ENCODE data around the gene MRPL51.
"Not testable (repeated sequence)": the region's sequence is repeated elsewhere in the genome, so short reads cannot be mapped to it uniquely, and the experiment has no call there.

MRPL51 gene

DNA sequence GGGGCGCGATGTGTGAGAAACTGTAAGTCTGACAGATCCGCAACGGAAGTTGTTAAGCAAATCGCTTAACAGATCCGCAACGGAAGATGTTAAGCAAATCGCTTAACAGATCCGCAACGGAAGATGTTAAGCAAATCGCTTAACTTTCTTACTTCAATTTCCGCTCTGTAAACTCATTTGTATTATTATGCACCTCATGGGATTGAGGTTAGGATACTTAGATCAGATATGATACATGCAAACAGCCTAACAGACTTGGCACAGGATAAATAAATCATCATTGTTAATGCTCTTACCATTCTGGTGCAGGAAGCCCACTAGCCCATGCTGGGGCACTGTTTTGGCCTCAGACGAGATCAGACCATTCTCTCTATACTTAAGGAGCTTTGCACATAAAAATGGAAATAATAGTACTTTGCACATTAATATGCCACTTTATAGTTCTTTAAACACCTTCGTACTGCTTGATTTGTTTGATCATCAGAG, 1.2 kb upstream of the MRPL51 start:
- H3K27me3 ChIP-seq (replicated peaks; ENCODE audit: control insufficient read depth, insufficient read depth, low read length): no peaks in the 10 kb centered on the region
- peaks cover 6% of the 10 kb centered on the region for H3K36me3 ChIP-seq (ENCODE audit: control insufficient read depth, insufficient read depth, low read length)
- peak overlapping the region; percentile 92 for H3K4me3 ChIP-seq (replicated peaks; ENCODE audit: low read depth, low read length)
- TF ChIP-seq, protein P1, sequence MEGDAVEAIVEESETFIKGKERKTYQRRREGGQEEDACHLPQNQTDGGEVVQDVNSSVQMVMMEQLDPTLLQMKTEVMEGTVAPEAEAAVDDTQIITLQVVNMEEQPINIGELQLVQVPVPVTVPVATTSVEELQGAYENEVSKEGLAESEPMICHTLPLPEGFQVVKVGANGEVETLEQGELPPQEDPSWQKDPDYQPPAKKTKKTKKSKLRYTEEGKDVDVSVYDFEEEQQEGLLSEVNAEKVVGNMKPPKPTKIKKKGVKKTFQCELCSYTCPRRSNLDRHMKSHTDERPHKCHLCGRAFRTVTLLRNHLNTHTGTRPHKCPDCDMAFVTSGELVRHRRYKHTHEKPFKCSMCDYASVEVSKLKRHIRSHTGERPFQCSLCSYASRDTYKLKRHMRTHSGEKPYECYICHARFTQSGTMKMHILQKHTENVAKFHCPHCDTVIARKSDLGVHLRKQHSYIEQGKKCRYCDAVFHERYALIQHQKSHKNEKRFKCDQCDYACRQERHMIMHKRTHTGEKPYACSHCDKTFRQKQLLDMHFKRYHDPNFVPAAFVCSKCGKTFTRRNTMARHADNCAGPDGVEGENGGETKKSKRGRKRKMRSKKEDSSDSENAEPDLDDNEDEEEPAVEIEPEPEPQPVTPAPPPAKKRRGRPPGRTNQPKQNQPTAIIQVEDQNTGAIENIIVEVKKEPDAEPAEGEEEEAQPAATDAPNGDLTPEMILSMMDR (IDR thresholded peaks at IDR 0.05; ENCODE audit: insufficient read depth, low read length, poor library complexity, severe bottlenecking): no peak
- no peak for DNase-seq (ENCODE audit: extremely low read depth, insufficient read length)

DNA sequence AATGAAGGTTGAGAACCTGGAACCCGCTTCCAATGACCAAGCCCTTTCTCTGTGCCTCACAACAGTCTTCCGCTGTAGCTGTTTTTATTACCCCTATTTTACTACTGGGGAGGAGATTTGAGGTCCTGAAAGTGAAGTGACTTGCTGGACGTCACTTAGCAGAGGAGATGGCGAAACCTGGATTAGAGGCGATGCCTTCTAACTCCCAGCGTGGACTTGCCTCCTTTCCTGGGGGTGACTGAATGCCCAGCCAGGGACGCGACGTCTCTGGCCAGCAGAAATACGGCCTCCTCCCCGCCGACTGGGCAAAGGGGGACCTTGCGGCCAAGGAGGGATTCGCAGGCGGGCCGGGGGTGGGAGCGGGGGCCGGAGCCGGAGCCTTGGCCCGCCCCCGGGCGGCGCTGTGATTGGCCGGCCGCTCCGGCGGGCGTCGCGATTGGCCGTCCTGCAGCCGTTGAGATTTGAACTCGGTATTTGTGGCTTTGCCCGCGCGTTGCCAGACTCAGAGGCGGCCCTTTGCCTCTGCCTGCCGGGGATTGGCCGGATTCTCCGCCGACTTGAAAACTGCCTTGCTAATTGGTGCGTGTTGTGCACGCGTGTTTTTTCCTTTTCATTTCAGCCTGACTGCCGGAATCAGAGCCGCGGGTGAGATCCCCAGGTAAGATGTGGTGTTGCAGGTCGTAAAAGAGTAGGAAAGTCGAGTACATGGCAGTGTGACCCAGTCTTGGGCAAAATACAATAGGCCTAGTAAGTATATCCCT, 615 bp upstream of the MRPL51 start, which contains the start of gene NCAPD2:
NCAPD2 (plus strand) TSS at position 606 of the 761 bp plus-strand sequence. CDS start 997 bp downstream, outside the sequence.
- DNase-seq (ENCODE audit: extremely low read depth, insufficient read length): peak; percentile 97
- TF ChIP-seq, protein P1 (IDR thresholded peaks at IDR 0.05; ENCODE audit: insufficient read depth, low read length, poor library complexity, severe bottlenecking): no peak
- peak within 1 kb of the TSS; percentile 92 for H3K4me3 ChIP-seq (replicated peaks; ENCODE audit: low read depth, low read length)
- H3K27me3 ChIP-seq (replicated peaks; ENCODE audit: control insufficient read depth, insufficient read depth, low read length): no peaks in the 10 kb centered on the region
- H3K36me3 ChIP-seq (ENCODE audit: control insufficient read depth, insufficient read depth, low read length): peaks cover 4% of the 10 kb centered on the region

DNA sequence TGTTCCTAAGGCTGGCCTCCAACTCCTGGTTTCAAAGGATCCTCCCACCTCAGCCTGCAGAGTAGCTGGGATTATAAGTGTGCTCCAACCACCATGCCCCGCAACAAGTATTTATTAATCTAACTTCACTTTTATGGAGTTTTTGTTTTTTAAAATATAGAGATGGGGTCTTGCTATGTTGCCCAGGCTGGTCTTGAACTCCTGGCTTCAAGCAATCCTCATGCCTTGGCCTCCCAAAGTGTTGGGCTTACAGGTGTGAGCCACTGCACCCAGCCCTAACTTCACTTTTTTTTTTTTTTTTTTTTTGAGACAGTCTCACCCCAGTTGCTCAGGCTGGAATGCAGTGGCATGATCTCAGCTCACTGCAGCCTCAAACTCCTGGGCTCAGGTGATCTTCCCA, 2.4 kb downstream of the MRPL51 start:
- not testable (repeated sequence) for DNase-seq (ENCODE audit: extremely low read depth, insufficient read length); H3K27me3 ChIP-seq (replicated peaks; ENCODE audit: control insufficient read depth, insufficient read depth, low read length); H3K4me3 ChIP-seq (replicated peaks; ENCODE audit: low read depth, low read length); H3K36me3 ChIP-seq (ENCODE audit: control insufficient read depth, insufficient read depth, low read length)

DNA sequence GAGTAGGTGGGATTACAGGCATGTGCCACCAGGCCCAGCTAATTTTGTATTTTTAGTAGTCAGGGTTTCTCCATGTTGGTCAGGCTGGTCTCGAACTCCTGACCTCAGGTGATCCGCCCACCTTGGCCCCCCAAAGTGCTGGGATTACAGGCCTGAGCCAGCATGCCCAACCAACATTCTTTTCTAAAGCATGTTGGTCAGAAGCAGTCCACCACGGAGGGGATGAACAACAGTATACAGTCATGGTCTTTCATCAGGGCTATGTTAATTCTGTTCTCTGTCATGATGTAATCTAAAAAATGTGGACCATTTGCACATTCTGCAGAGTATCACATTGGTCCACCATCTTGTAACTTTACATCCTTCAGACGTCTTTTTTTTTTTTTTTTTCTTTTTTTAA, 3.6 kb downstream of the MRPL51 start:
- no peak for DNase-seq (ENCODE audit: extremely low read depth, insufficient read length)
- Histone ChIP-seq H3K4me3 (replicated peaks; ENCODE audit: low read depth, low read length) (no peak overlapping the region), H3K27me3 (replicated peaks; ENCODE audit: control insufficient read depth, insufficient read depth, low read length) (no peaks in the 10 kb centered on the region), H3K36me3 (ENCODE audit: control insufficient read depth, insufficient read depth, low read length) (peaks cover 2% of the 10 kb centered on the region)
- TF ChIP-seq, protein P1 (IDR thresholded peaks at IDR 0.05; ENCODE audit: insufficient read depth, low read length, poor library complexity, severe bottlenecking): no peak

DNA sequence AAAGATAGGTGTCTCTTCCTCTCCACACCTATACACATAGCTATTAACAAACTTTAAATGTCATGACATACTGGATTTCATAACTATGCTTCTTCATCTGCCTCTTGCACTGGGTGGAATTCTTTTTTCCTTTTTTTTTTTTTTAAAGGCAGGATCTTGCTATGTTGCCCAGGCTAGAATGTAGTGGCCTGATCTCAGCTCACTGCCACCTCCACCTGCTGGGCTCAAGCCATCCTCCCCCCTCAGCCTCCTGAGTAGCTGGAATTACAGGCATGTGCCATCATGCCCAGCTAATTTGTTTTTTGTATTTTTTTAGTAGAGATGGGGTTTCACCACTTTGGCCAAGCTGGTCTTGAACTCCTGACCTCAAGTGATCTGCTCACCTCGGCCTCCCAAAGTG, 4.8 kb downstream of the MRPL51 start:
- DNase-seq (ENCODE audit: extremely low read depth, insufficient read length): no peak
- H3K4me3 ChIP-seq (replicated peaks; ENCODE audit: low read depth, low read length): no peak overlapping the region
- H3K27me3 ChIP-seq (replicated peaks; ENCODE audit: control insufficient read depth, insufficient read depth, low read length): no peaks in the 10 kb centered on the region
- TF ChIP-seq, protein P1 (IDR thresholded peaks at IDR 0.05; ENCODE audit: insufficient read depth, low read length, poor library complexity, severe bottlenecking): no peak
- peaks cover 2% of the 10 kb centered on the region for H3K36me3 ChIP-seq (ENCODE audit: control insufficient read depth, insufficient read depth, low read length)

DNA sequence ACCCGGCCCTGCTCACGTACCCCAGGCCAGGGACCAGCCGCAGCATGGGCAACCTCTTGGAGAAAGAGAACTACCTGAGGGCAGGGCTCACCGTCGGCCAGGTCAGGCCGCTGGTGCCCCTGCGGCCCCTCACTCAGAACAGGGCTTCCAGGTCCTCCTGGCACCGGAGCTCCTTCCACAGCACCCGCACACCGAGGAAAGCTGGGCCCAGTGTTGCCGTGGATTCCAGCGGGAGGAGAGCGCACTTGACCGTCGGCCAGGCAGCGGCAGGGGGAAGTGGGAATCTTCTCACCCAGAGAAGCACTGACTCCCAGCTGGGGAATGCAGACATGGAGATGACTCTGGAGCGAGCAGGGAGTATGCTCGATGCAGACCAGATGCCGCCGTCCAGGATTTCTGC, 14.6 kb downstream of the MRPL51 start:
- H3K27me3 ChIP-seq (replicated peaks; ENCODE audit: control insufficient read depth, insufficient read depth, low read length): no peaks in the 10 kb centered on the region
- H3K36me3 ChIP-seq (ENCODE audit: control insufficient read depth, insufficient read depth, low read length): no peaks in the 10 kb centered on the region
- TF ChIP-seq, protein P1 (IDR thresholded peaks at IDR 0.05; ENCODE audit: insufficient read depth, low read length, poor library complexity, severe bottlenecking): no peak
- no peak overlapping the region for H3K4me3 ChIP-seq (replicated peaks; ENCODE audit: low read depth, low read length)
- DNase-seq (ENCODE audit: extremely low read depth, insufficient read length): no peak

DNA sequence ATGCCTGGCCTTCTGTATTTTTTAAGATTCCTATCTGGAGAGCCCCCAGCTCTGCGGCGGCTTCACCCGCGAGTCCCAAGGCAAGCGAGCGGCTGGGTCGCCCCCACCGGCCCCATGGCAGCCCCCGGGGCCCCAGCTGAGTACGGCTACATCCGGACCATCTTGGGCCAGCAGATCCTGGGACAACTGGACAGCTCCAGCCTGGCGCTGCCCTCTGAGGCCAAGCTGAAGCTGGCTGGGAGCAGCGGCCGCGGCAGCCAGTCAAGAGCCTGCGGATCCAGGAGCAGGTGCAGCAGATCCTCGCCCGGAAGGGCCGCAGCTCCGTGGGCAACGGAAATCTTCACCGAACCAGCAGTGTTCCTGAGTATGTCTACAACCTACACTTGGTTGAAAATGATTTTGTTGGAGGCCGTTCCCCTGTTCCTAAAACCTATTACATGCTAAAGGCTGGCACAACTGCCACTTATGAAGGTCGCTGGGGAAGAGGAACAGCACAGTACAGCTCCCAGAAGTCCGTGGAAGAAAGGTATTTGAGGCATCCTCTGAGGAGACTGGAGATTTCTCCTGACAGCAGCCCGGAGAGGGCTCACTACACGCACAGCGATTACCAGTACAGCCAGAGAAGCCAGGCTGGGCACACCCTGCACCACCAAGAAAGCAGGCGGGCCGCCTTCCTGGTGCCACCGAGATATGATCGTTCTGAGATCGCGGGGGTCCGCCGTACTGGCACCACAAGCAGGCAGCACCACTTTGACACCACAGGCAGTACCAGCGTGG, 15.3 kb downstream of the MRPL51 start:
- H3K36me3 ChIP-seq (ENCODE audit: control insufficient read depth, insufficient read depth, low read length); H3K27me3 ChIP-seq (replicated peaks; ENCODE audit: control insufficient read depth, insufficient read depth, low read length); DNase-seq (ENCODE audit: extremely low read depth, insufficient read length); H3K4me3 ChIP-seq (replicated peaks; ENCODE audit: low read depth, low read length): not testable (repeated sequence)
